Hepatocyte (in vitro differentiated cells): ENCODE data around the gene NFIL3. TPM values are rescaled to one million over a fixed set of nuclear protein-coding genes. Genes with fewer than 3 reads are reported as not detected.
"Not testable (repeated sequence)": the region's sequence is repeated elsewhere in the genome, so short reads cannot be mapped to it uniquely, and the experiment has no call there.

Experiments
- DNase-seq: peaks from one replicate; pipeline ENCODE4 v3.0.0-alpha.2; 2016; ENCODE audit warnings: low spot score
- H2AFZ ChIP-seq: fragments of 200-600 bp; sonication (generic); 2 replicates; pipeline ENCODE4 v1.6.0; 2016; ENCODE audit warnings: antibody characterized with exemption, mild to moderate bottlenecking
- H3K27ac ChIP-seq: fragments of 200-600 bp; sonication (generic); 2 replicates; pipeline ENCODE4 v1.5.1; 2016; ENCODE audit warnings: mild to moderate bottlenecking
- H3K27me3 ChIP-seq: fragments of 200-600 bp; sonication (generic); 2 replicates; pipeline ENCODE4 v1.6.1; 2016
- H3K36me3 ChIP-seq: fragments of 200-600 bp; sonication (generic); replicated peaks from 2 replicates; pipeline ENCODE4 v1.5.1; 2016; ENCODE audit warnings: low read depth; ENCODE audit not compliant: insufficient read depth
- H3K4me1 ChIP-seq: fragments of 200-600 bp; sonication (generic); 2 replicates; pipeline ENCODE4 v1.5.1; 2016; ENCODE audit warnings: mild to moderate bottlenecking, moderate library complexity; ENCODE audit not compliant: insufficient read depth
- H3K4me2 ChIP-seq: fragments of 200-600 bp; sonication (generic); 2 replicates; pipeline ENCODE4 v1.6.0; 2016
- H3K4me3 ChIP-seq: fragments of 200-600 bp; sonication (generic); 2 replicates; pipeline ENCODE4 v1.5.1; 2016; ENCODE audit warnings: mild to moderate bottlenecking
- H3K79me2 ChIP-seq: fragments of 200-600 bp; sonication (generic); 2 replicates; pipeline ENCODE4 v1.6.0; 2017; ENCODE audit warnings: mild to moderate bottlenecking
- H3K9me2 ChIP-seq: fragments of 200-600 bp; sonication (generic); replicated peaks from 2 replicates; pipeline ENCODE4 v1.6.0; 2017; ENCODE audit warnings: mild to moderate bottlenecking; ENCODE audit not compliant: insufficient read depth
- H3K9me3 ChIP-seq: fragments of 200-600 bp; sonication (generic); 2 replicates; pipeline ENCODE4 v1.5.1; 2016; ENCODE audit warnings: low read depth, mild to moderate bottlenecking
- H4K20me1 ChIP-seq: fragments of 200-600 bp; sonication (generic); 2 replicates; pipeline ENCODE4 v1.6.0; 2016; ENCODE audit warnings: mild to moderate bottlenecking; ENCODE audit not compliant: insufficient read depth, poor library complexity, severe bottlenecking
- EZH2 ChIP-seq: fragments of 200-600 bp; sonication (generic); IDR thresholded peaks from 2 replicates; pipeline ENCODE4 v1.6.1; 2016; ENCODE audit warnings: antibody characterized with exemption, mild to moderate bottlenecking, borderline replicate concordance
- EZH2phosphoT487 ChIP-seq: fragments of 200-600 bp; sonication (generic); IDR thresholded peaks from one replicate; pipeline ENCODE4 v1.6.1; 2018; ENCODE audit warnings: antibody characterized with exemption, mild to moderate bottlenecking, low read depth, moderate library complexity; ENCODE audit not compliant: unreplicated experiment, severe bottlenecking
- WGBS: methylation state at CpG from one replicate; pipeline ENCODE4 v1.1.6; 2016; ENCODE audit warnings: low lambda C conversion rate; ENCODE audit errors: missing lambda C conversion rate; 5-methylcytosine and 5-hydroxymethylcytosine counted together
- polyA plus RNA-seq: library from polyadenylated mRNA; unstranded; fragments of >200 nt; fragmentation: Nextera tagmentation; extraction: Ambion mirVana; gene quantifications from 2 replicates; pipeline ENCODE4 v1.2.1, GENCODE V29; 2016
- total RNA-seq: library from RNA; depleted of rRNA; stranded (reverse); fragments of >200 nt; gene quantifications from 2 replicates; pipeline ENCODE4 v1.2.3, GENCODE V29; 2014
- TF ChIP-seq, protein P1 (sequence below): fragments of 200-600 bp; sonication (generic); IDR thresholded peaks from 2 replicates; pipeline ENCODE4 v1.5.1; 2016; ENCODE audit warnings: antibody characterized with exemption, mild to moderate bottlenecking; ENCODE audit not compliant: poor library complexity

The NFIL3 gene
- total and polyA plus RNA-seq, 2 experiments from 2014 or later, result 69.6 to 99.6 TPM

DNA sequence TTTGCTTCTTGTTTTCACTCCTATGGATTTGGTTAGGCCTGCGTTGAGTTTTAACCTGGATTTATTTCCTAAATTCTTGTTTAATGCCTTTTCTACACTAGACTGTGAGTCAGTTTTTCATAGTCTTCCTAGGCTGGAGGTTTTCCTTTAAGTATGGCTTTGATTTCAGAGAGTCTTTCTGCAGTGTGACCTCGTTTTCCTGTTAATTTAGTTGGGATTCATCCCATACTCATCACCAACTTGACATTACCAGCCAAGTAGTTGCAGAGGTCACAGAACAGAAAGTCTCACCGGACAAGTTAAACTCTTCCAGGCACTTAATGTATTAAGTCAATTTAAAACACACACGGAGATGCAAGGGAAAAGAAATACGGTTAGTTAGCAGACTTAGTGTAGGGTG is 32.2 kb downstream of the NFIL3 start:
- no peaks in the 10 kb centered on the region for H3K79me2 ChIP-seq
- no peaks in the 10 kb centered on the region for H3K27me3 ChIP-seq
- H3K9me2 ChIP-seq, result no peaks in the 10 kb centered on the region
- H4K20me1 ChIP-seq, result no peaks in the 10 kb centered on the region
- no peak overlapping the region for H2AFZ ChIP-seq
- no peak overlapping the region for H3K4me3 ChIP-seq
- DNase-seq, result no peak
- no peak overlapping the region for H3K27ac ChIP-seq
- no peak overlapping the region for H3K4me2 ChIP-seq
- no peaks in the 10 kb centered on the region for H3K9me3 ChIP-seq
- no peaks in the 10 kb centered on the region for H3K4me1 ChIP-seq
- WGBS, result 58% methylated on average over 5 of the region's 5 CpGs
- H3K36me3 ChIP-seq, result no peaks in the 10 kb centered on the region
- TF ChIP-seq EZH2phosphoT487 (no peak), EZH2 (no peak)
- TF ChIP-seq, protein P1, sequence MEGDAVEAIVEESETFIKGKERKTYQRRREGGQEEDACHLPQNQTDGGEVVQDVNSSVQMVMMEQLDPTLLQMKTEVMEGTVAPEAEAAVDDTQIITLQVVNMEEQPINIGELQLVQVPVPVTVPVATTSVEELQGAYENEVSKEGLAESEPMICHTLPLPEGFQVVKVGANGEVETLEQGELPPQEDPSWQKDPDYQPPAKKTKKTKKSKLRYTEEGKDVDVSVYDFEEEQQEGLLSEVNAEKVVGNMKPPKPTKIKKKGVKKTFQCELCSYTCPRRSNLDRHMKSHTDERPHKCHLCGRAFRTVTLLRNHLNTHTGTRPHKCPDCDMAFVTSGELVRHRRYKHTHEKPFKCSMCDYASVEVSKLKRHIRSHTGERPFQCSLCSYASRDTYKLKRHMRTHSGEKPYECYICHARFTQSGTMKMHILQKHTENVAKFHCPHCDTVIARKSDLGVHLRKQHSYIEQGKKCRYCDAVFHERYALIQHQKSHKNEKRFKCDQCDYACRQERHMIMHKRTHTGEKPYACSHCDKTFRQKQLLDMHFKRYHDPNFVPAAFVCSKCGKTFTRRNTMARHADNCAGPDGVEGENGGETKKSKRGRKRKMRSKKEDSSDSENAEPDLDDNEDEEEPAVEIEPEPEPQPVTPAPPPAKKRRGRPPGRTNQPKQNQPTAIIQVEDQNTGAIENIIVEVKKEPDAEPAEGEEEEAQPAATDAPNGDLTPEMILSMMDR, result no peak

DNA sequence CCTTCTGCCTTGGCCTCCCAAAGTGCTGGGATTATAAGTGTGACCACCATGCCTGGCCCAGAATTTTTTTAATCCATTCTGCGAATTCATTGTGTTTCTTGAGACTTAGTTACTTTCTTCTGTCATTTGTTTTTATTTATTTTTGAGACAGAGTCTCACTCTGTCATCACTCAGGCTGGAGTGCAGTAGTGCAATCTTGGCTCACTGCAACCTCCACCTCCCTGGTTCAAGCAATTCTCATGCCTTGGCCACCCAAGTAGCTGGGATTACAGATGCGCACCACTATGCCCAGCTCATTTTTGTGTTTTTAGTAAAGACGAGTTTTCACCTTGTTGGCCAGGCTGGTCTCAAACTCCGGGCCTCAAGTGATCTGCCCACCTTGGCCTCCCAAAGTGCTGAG is 33.9 kb downstream of the NFIL3 start:
- H2AFZ ChIP-seq, H3K36me3 ChIP-seq, H3K79me2 ChIP-seq, H3K4me3 ChIP-seq, DNase-seq, H3K9me3 ChIP-seq, H3K27ac ChIP-seq, H3K4me1 ChIP-seq, H3K4me2 ChIP-seq, H3K27me3 ChIP-seq, H4K20me1 ChIP-seq, H3K9me2 ChIP-seq: not testable (repeated sequence)
- WGBS, result 95% methylated on average over 4 of the region's 4 CpGs

DNA sequence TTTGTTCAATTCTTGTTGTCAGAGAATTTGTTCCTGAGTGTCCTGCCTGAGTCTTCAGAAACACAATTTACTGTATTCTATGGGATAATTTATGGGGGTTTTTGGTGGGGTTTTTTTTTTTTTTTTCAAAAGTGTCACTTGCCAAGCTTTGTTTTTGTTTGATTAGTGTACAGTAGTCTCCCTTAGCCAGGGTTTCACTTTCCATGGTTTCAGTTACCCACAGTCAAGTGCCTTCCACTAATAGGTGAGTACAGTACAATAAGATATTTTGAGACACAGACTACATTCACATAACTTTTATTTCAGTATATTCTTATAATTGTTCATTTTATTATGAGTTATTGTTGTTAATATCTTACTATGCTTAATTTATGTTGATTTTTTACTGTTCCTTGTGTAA is 36.9 kb downstream of the NFIL3 start:
- H3K9me3 ChIP-seq, result no peaks in the 10 kb centered on the region
- no peak overlapping the region for H3K4me3 ChIP-seq
- no peak overlapping the region for H3K4me2 ChIP-seq
- H2AFZ ChIP-seq, result no peak overlapping the region
- H3K27me3 ChIP-seq, result no peaks in the 10 kb centered on the region
- H3K9me2 ChIP-seq, result no peaks in the 10 kb centered on the region
- no peak for DNase-seq
- no peaks in the 10 kb centered on the region for H4K20me1 ChIP-seq
- no peak overlapping the region for H3K27ac ChIP-seq
- H3K4me1 ChIP-seq, result no peaks in the 10 kb centered on the region
- H3K36me3 ChIP-seq, result no peaks in the 10 kb centered on the region
- no peaks in the 10 kb centered on the region for H3K79me2 ChIP-seq
- no peak for TF ChIP-seq EZH2
- TF ChIP-seq, protein P1, result no peak
- TF ChIP-seq EZH2phosphoT487, result no peak

- no peak for DNase-seq
- Histone ChIP-seq H3K4me2 (no peak overlapping the region), H3K27ac (no peak overlapping the region), H3K27me3 (no peaks in the 10 kb centered on the region), H3K4me3 (no peak overlapping the region), H4K20me1 (no peaks in the 10 kb centered on the region), H2AFZ (no peak overlapping the region), H3K4me1 (no peaks in the 10 kb centered on the region), H3K36me3 (no peaks in the 10 kb centered on the region), H3K9me2 (no peaks in the 10 kb centered on the region), H3K9me3 (no peaks in the 10 kb centered on the region), H3K79me2 (no peaks in the 10 kb centered on the region)
- TF ChIP-seq EZH2 (no peak), EZH2phosphoT487 (no peak)
- TF ChIP-seq, protein P1, result no peak
- 77% methylated on average over 1 of the region's 1 CpG for WGBS
Observed at GRCh38 chr9:91384954-91385353, 38.7 kb downstream of the NFIL3 start.
